IPS-NIHi7 (cell line): ENCODE data around the gene CPZ.
"Not testable (repeated sequence)": the region's sequence is repeated elsewhere in the genome, so short reads cannot be mapped to it uniquely, and the experiment has no call there.

Experiments
- DNase-seq: peaks from one replicate; pipeline ENCODE4 v3.0.0; 2012; ENCODE audit warnings: mixed read lengths; ENCODE audit errors: extremely low spot score

CPZ gene

GRCh38 chr4:8609824-8610350 is 17.3 kb downstream of the CPZ start:
- DNase-seq, result no peak

GRCh38 chr4:8610858-8611616 is 18.5 kb downstream of the CPZ start:
- DNase-seq, result no peak

- DNase-seq, result no peak
These were observed 20.1 kb downstream of the CPZ start for GRCh38 chr4:8612646-8613045.

GRCh38 chr4:8613421-8614364 is 21.1 kb downstream of the CPZ start:
- DNase-seq, result no peak

- DNase-seq, result no peak
These were observed 22.0 kb downstream of the CPZ start for GRCh38 chr4:8614365-8615193.

- no peak for DNase-seq
These were observed 22.8 kb downstream of the CPZ start for GRCh38 chr4:8615366-8615765.

GRCh38 chr4:8615921-8616787 is 23.6 kb downstream of the CPZ start:
- DNase-seq, result no peak

- no peak for DNase-seq
These were observed 24.3 kb downstream of the CPZ start for GRCh38 chr4:8616831-8617230.

- no peak for DNase-seq
These were observed 25.0 kb downstream of the CPZ start for GRCh38 chr4:8617486-8618040.

GRCh38 chr4:8618421-8618820 is 25.9 kb downstream of the CPZ start:
- no peak for DNase-seq

- DNase-seq, result no peak
These were observed 26.6 kb downstream of the CPZ start for GRCh38 chr4:8618961-8619720.

GRCh38 chr4:8621135-8621534 is 28.6 kb downstream of the CPZ start:
- DNase-seq, result not testable (repeated sequence)

GRCh38 chr4:8624601-8625272 is 32.2 kb downstream of the CPZ start:
- DNase-seq, result not testable (repeated sequence)

- DNase-seq, result not testable (repeated sequence)
These were observed 37.8 kb downstream of the CPZ start for GRCh38 chr4:8630240-8630905.

GRCh38 chr4:8631896-8632295 is 39.3 kb downstream of the CPZ start:
- DNase-seq, result not testable (repeated sequence)

- DNase-seq, result not testable (repeated sequence)
These were observed 42.2 kb downstream of the CPZ start for GRCh38 chr4:8634773-8635172.

- not testable (repeated sequence) for DNase-seq
These were observed 43.5 kb downstream of the CPZ start for GRCh38 chr4:8635897-8636554.

- no peak for DNase-seq
These were observed 45.0 kb downstream of the CPZ start for GRCh38 chr4:8637456-8637984.
